ENCODE measurements around the gene RPS15. TPM values are rescaled to one million over a fixed set of nuclear protein-coding genes. Genes with fewer than 3 reads are reported as not detected.
"Not testable (repeated sequence)": the region's sequence is repeated elsewhere in the genome, so short reads cannot be mapped to it uniquely, and the experiment has no call there.

The RPS15 gene
- total and polyA plus RNA-seq, 2 donors = 789 to 3,095 TPM

- Histone ChIP-seq H3K27me3 (ENCODE audit: control insufficient read depth in 2 of 2, insufficient read depth in 1 of 2, low read length in 1 of 2) (peaks cover 68 to 70% of the 10 kb centered on the region in 2 donors), H3K9me3 (ENCODE audit: control insufficient read depth in 2 of 2, insufficient read depth in 1 of 2, low read length in 1 of 2) (peaks cover 0 to 9% of the 10 kb centered on the region in 2 donors), H3K36me3 (ENCODE audit: control insufficient read depth in 2 of 2, insufficient read depth in 2 of 2, low read length in 1 of 2) (peaks cover 10 to 22% of the 10 kb centered on the region in 2 donors), H3K4me3 (ENCODE audit: low read length in 2 of 2) (no peak overlapping the region), H3K27ac (ENCODE audit: low read depth in 1 of 2, low read length in 1 of 2) (no peak overlapping the region), H3K4me1 (ENCODE audit: control insufficient read depth in 2 of 2, insufficient read depth in 2 of 2, low read length in 2 of 2) (peaks cover 18 to 20% of the 10 kb centered on the region in 2 donors)
- no peak for DNase-seq (ENCODE audit: low read depth in 6 of 9, low spot score in 9 of 9)
- 27% methylated on average over 24 of the region's 24 CpGs for WGBS
These were observed 33.4 kb downstream of the RPS15 start for GRCh38 chr19:1471515-1472160.

- H3K27ac ChIP-seq (ENCODE audit: low read depth in 1 of 2, low read length in 1 of 2) = no peak overlapping the region
These were observed 34.3 kb downstream of the RPS15 start for GRCh38 chr19:1472231-1473084.

GRCh38 chr19:1473085-1473851, 35.1 kb downstream of the RPS15 start:
- WGBS = 90% methylated on average over 20 of the region's 20 CpGs
- H3K4me1 ChIP-seq (ENCODE audit: control insufficient read depth in 2 of 2, insufficient read depth in 2 of 2, low read length in 2 of 2) = peaks cover 23 to 25% of the 10 kb centered on the region in 2 donors

More at GRCh38 chr19:1472231-1473084, 34.3 kb downstream of the RPS15 start:
- Histone ChIP-seq H3K36me3 (ENCODE audit: control insufficient read depth in 2 of 2, insufficient read depth in 2 of 2, low read length in 1 of 2) (peaks cover 14 to 24% of the 10 kb centered on the region in 2 donors), H3K9me3 (ENCODE audit: control insufficient read depth in 2 of 2, insufficient read depth in 1 of 2, low read length in 1 of 2) (peaks cover 0 to 9% of the 10 kb centered on the region in 2 donors), H3K4me3 (ENCODE audit: low read length in 2 of 2) (no peak overlapping the region), H3K4me1 (ENCODE audit: control insufficient read depth in 2 of 2, insufficient read depth in 2 of 2, low read length in 2 of 2) (peaks cover 18 to 20% of the 10 kb centered on the region in 2 donors), H3K27me3 (ENCODE audit: control insufficient read depth in 2 of 2, insufficient read depth in 1 of 2, low read length in 1 of 2) (peaks cover 60 to 62% of the 10 kb centered on the region in 2 donors)
- 70% methylated on average over 44 of the region's 44 CpGs for WGBS
- no peak for DNase-seq (ENCODE audit: low read depth in 6 of 9, low spot score in 9 of 9)

GRCh38 chr19:1474011-1474764, 36.0 kb downstream of the RPS15 start:
- Histone ChIP-seq H3K9me3 (ENCODE audit: control insufficient read depth in 2 of 2, insufficient read depth in 1 of 2, low read length in 1 of 2) (peaks cover 0 to 9% of the 10 kb centered on the region in 2 donors), H3K4me1 (ENCODE audit: control insufficient read depth in 2 of 2, insufficient read depth in 2 of 2, low read length in 2 of 2) (peaks cover 24 to 30% of the 10 kb centered on the region in 2 donors), H3K36me3 (ENCODE audit: control insufficient read depth in 2 of 2, insufficient read depth in 2 of 2, low read length in 1 of 2) (peaks cover 16 to 24% of the 10 kb centered on the region in 2 donors), H3K27me3 (ENCODE audit: control insufficient read depth in 2 of 2, insufficient read depth in 1 of 2, low read length in 1 of 2) (peaks cover 42 to 45% of the 10 kb centered on the region in 2 donors), H3K27ac (ENCODE audit: low read depth in 1 of 2, low read length in 1 of 2) (no peak overlapping the region), H3K4me3 (ENCODE audit: low read length in 2 of 2) (no peak overlapping the region)
- no peak for DNase-seq (ENCODE audit: low read depth in 6 of 9, low spot score in 9 of 9)
- WGBS = 94% methylated on average over 31 of the region's 31 CpGs

More at GRCh38 chr19:1473085-1473851, 35.1 kb downstream of the RPS15 start:
- H3K36me3 ChIP-seq (ENCODE audit: control insufficient read depth in 2 of 2, insufficient read depth in 2 of 2, low read length in 1 of 2) = peaks cover 16 to 24% of the 10 kb centered on the region in 2 donors
- peaks cover 0 to 9% of the 10 kb centered on the region in 2 donors for H3K9me3 ChIP-seq (ENCODE audit: control insufficient read depth in 2 of 2, insufficient read depth in 1 of 2, low read length in 1 of 2)
- no peak overlapping the region for H3K4me3 ChIP-seq (ENCODE audit: low read length in 2 of 2)
- no peak overlapping the region for H3K27ac ChIP-seq (ENCODE audit: low read depth in 1 of 2, low read length in 1 of 2)
- DNase-seq (ENCODE audit: low read depth in 6 of 9, low spot score in 9 of 9) = no peak
- peaks cover 52 to 54% of the 10 kb centered on the region in 2 donors for H3K27me3 ChIP-seq (ENCODE audit: control insufficient read depth in 2 of 2, insufficient read depth in 1 of 2, low read length in 1 of 2)

- no peak for DNase-seq (ENCODE audit: low read depth in 6 of 9, low spot score in 9 of 9)
- peaks cover 36 to 41% of the 10 kb centered on the region in 2 donors for H3K27me3 ChIP-seq (ENCODE audit: control insufficient read depth in 2 of 2, insufficient read depth in 1 of 2, low read length in 1 of 2)
- no peak overlapping the region for H3K4me3 ChIP-seq (ENCODE audit: low read length in 2 of 2)
- peaks cover 16 to 24% of the 10 kb centered on the region in 2 donors for H3K36me3 ChIP-seq (ENCODE audit: control insufficient read depth in 2 of 2, insufficient read depth in 2 of 2, low read length in 1 of 2)
- H3K4me1 ChIP-seq (ENCODE audit: control insufficient read depth in 2 of 2, insufficient read depth in 2 of 2, low read length in 2 of 2) = peaks cover 17 to 33% of the 10 kb centered on the region in 2 donors
- WGBS = 97% methylated on average over 26 of the region's 26 CpGs
- H3K9me3 ChIP-seq (ENCODE audit: control insufficient read depth in 2 of 2, insufficient read depth in 1 of 2, low read length in 1 of 2) = peaks cover 0 to 9% of the 10 kb centered on the region in 2 donors
- no peak overlapping the region for H3K27ac ChIP-seq (ENCODE audit: low read depth in 1 of 2, low read length in 1 of 2)
These were observed 36.7 kb downstream of the RPS15 start for GRCh38 chr19:1474765-1475351.

- no peak overlapping the region for H3K4me3 ChIP-seq (ENCODE audit: low read length in 2 of 2)
- H3K4me1 ChIP-seq (ENCODE audit: control insufficient read depth in 2 of 2, insufficient read depth in 2 of 2, low read length in 2 of 2) = peaks cover 11 to 24% of the 10 kb centered on the region in 2 donors
- H3K27ac ChIP-seq (ENCODE audit: low read depth in 1 of 2, low read length in 1 of 2) = no peak overlapping the region
- DNase-seq (ENCODE audit: low read depth in 6 of 9, low spot score in 9 of 9) = no peak
- WGBS = 98% methylated on average over 31 of the region's 31 CpGs
- peaks cover 0 to 5% of the 10 kb centered on the region in 2 donors for H3K9me3 ChIP-seq (ENCODE audit: control insufficient read depth in 2 of 2, insufficient read depth in 1 of 2, low read length in 1 of 2)
- peaks cover 25 to 30% of the 10 kb centered on the region in 2 donors for H3K27me3 ChIP-seq (ENCODE audit: control insufficient read depth in 2 of 2, insufficient read depth in 1 of 2, low read length in 1 of 2)
- peaks cover 16 to 24% of the 10 kb centered on the region in 2 donors for H3K36me3 ChIP-seq (ENCODE audit: control insufficient read depth in 2 of 2, insufficient read depth in 2 of 2, low read length in 1 of 2)
These were observed 37.7 kb downstream of the RPS15 start for GRCh38 chr19:1475751-1476437.

GRCh38 chr19:1477056-1477455, 38.9 kb downstream of the RPS15 start:
- H3K4me1 ChIP-seq (ENCODE audit: control insufficient read depth in 2 of 2, insufficient read depth in 2 of 2, low read length in 2 of 2) = peaks cover 8 to 16% of the 10 kb centered on the region in 2 donors
- not testable (repeated sequence) for H3K9me3 ChIP-seq (ENCODE audit: control insufficient read depth in 2 of 2, insufficient read depth in 1 of 2, low read length in 1 of 2); DNase-seq (ENCODE audit: low read depth in 6 of 9, low spot score in 9 of 9); H3K4me3 ChIP-seq (ENCODE audit: low read length in 2 of 2); H3K27ac ChIP-seq (ENCODE audit: low read depth in 1 of 2, low read length in 1 of 2)
- H3K27me3 ChIP-seq (ENCODE audit: control insufficient read depth in 2 of 2, insufficient read depth in 1 of 2, low read length in 1 of 2) = peaks cover 14 to 19% of the 10 kb centered on the region in 2 donors
- H3K36me3 ChIP-seq (ENCODE audit: control insufficient read depth in 2 of 2, insufficient read depth in 2 of 2, low read length in 1 of 2) = peaks cover 16 to 24% of the 10 kb centered on the region in 2 donors
- 97% methylated on average over 9 of the region's 9 CpGs for WGBS

Data from thymus (tissue), 11 donors.